Measurements from ENCODE around the gene GPATCH1. TPM values are rescaled to one million over a fixed set of nuclear protein-coding genes. Genes with fewer than 3 reads are reported as not detected.

GPATCH1 gene
- total and polyA plus RNA-seq, 2 of the 13 experiments (the other 11 are each of a cell fraction or from before 2014, with no cell fraction given) = 6.8 to 6.9 TPM

- TF ChIP-seq ZGPAT (CRISPR knock-in tag; IDR thresholded peaks at IDR 0.05) = no peak
- TF ChIP-seq, protein P1, sequence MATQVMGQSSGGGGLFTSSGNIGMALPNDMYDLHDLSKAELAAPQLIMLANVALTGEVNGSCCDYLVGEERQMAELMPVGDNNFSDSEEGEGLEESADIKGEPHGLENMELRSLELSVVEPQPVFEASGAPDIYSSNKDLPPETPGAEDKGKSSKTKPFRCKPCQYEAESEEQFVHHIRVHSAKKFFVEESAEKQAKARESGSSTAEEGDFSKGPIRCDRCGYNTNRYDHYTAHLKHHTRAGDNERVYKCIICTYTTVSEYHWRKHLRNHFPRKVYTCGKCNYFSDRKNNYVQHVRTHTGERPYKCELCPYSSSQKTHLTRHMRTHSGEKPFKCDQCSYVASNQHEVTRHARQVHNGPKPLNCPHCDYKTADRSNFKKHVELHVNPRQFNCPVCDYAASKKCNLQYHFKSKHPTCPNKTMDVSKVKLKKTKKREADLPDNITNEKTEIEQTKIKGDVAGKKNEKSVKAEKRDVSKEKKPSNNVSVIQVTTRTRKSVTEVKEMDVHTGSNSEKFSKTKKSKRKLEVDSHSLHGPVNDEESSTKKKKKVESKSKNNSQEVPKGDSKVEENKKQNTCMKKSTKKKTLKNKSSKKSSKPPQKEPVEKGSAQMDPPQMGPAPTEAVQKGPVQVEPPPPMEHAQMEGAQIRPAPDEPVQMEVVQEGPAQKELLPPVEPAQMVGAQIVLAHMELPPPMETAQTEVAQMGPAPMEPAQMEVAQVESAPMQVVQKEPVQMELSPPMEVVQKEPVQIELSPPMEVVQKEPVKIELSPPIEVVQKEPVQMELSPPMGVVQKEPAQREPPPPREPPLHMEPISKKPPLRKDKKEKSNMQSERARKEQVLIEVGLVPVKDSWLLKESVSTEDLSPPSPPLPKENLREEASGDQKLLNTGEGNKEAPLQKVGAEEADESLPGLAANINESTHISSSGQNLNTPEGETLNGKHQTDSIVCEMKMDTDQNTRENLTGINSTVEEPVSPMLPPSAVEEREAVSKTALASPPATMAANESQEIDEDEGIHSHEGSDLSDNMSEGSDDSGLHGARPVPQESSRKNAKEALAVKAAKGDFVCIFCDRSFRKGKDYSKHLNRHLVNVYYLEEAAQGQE (IDR thresholded peaks at IDR 0.05; ENCODE audit: borderline replicate concordance in 1 of 2, low read depth in 1 of 2, low read length in 2 of 2) = 0 out of 4 replicates have a peak, but pooled peaks of 1 of the 2 experiments have one; percentile 6
- no peak for TF ChIP-seq CCDC6 (CRISPR knock-in tag; IDR thresholded peaks at IDR 0.05)
- no peak for TF ChIP-seq TRIM24 (CRISPR knock-in tag; IDR thresholded peaks at IDR 0.05)
- TF ChIP-seq, protein P2, sequence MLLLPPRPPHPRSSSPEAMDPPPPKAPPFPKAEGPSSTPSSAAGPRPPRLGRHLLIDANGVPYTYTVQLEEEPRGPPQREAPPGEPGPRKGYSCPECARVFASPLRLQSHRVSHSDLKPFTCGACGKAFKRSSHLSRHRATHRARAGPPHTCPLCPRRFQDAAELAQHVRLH (CRISPR knock-in tag; IDR thresholded peaks at IDR 0.05; ENCODE audit: borderline replicate concordance, low read depth) = no peak
- TF ChIP-seq ZNF788 (CRISPR knock-in tag; IDR thresholded peaks at IDR 0.05; ENCODE audit: borderline replicate concordance) = no peak
- TF ChIP-seq, protein P3, sequence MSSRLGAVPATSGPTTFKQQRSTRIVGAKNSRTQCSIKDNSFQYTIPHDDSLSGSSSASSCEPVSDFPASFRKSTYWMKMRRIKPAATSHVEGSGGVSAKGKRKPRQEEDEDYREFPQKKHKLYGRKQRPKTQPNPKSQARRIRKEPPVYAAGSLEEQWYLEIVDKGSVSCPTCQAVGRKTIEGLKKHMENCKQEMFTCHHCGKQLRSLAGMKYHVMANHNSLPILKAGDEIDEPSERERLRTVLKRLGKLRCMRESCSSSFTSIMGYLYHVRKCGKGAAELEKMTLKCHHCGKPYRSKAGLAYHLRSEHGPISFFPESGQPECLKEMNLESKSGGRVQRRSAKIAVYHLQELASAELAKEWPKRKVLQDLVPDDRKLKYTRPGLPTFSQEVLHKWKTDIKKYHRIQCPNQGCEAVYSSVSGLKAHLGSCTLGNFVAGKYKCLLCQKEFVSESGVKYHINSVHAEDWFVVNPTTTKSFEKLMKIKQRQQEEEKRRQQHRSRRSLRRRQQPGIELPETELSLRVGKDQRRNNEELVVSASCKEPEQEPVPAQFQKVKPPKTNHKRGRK (CRISPR knock-in tag; IDR thresholded peaks at IDR 0.05) = no peak
- no peak for TF ChIP-seq ZFP36 (IDR thresholded peaks at IDR 0.05; ENCODE audit: borderline replicate concordance, low read depth, low read length, partially characterized antibody)
- TF ChIP-seq, protein P4, sequence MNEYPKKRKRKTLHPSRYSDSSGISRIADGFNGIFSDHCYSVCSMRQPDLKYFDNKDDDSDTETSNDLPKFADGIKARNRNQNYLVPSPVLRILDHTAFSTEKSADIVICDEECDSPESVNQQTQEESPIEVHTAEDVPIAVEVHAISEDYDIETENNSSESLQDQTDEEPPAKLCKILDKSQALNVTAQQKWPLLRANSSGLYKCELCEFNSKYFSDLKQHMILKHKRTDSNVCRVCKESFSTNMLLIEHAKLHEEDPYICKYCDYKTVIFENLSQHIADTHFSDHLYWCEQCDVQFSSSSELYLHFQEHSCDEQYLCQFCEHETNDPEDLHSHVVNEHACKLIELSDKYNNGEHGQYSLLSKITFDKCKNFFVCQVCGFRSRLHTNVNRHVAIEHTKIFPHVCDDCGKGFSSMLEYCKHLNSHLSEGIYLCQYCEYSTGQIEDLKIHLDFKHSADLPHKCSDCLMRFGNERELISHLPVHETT (CRISPR knock-in tag; conservative IDR thresholded peaks at IDR 0.05) = no peak
- TF ChIP-seq FIP1L1 (IDR thresholded peaks at IDR 0.05; ENCODE audit: borderline replicate concordance, insufficient read depth, low read depth, low read length) = no peak
- no peak for TF ChIP-seq TCF7L2 (IDR thresholded peaks at IDR 0.05; ENCODE audit: low read depth, low read length)
- no peak for TF ChIP-seq ZFP90 (CRISPR knock-in tag; IDR thresholded peaks at IDR 0.05; ENCODE audit: borderline replicate concordance)
- TF ChIP-seq ZNF572 (CRISPR knock-in tag; IDR thresholded peaks at IDR 0.05) = 0 out of 2 replicates have a peak, but pooled peaks have one; percentile 63
- 0 out of 2 replicates have a peak, but pooled peaks have one; percentile 7 for TF ChIP-seq MTF2 (CRISPR knock-in tag; IDR thresholded peaks at IDR 0.05; ENCODE audit: borderline replicate concordance)
- TF ChIP-seq TSC22D2 (CRISPR knock-in tag; IDR thresholded peaks at IDR 0.05; ENCODE audit: borderline replicate concordance) = no peak; the same call in 1 of the 2 replicates
- 0 out of 2 replicates have a peak, but pooled peaks have one; percentile 12 for TF ChIP-seq ZNF234 (CRISPR knock-in tag; conservative IDR thresholded peaks at IDR 0.05)
- TF ChIP-seq NCOA5 (CRISPR knock-in tag; IDR thresholded peaks at IDR 0.05) = no peak
- no peak for TF ChIP-seq ZNF839 (CRISPR knock-in tag; IDR thresholded peaks at IDR 0.05; ENCODE audit: borderline replicate concordance)
- TF ChIP-seq PITX1 (CRISPR knock-in tag; IDR thresholded peaks at IDR 0.05) = no peak
These were observed 95.1 kb downstream of the GPATCH1 start (continued) for GRCh38 chr19:33175886-33176669.
